DMS 273 (cell line): ENCODE measurements around the gene OBP2B.
"Not testable (repeated sequence)": the region's sequence is repeated elsewhere in the genome, so short reads cannot be mapped to it uniquely, and the experiment has no call there.

Experiments
- DNase-seq: peaks from one replicate; lab custom pipeline; 2025; ENCODE audit not compliant: unreplicated experiment; lab: John Stamatoyannopoulos, UW

Gene OBP2B

DNA sequence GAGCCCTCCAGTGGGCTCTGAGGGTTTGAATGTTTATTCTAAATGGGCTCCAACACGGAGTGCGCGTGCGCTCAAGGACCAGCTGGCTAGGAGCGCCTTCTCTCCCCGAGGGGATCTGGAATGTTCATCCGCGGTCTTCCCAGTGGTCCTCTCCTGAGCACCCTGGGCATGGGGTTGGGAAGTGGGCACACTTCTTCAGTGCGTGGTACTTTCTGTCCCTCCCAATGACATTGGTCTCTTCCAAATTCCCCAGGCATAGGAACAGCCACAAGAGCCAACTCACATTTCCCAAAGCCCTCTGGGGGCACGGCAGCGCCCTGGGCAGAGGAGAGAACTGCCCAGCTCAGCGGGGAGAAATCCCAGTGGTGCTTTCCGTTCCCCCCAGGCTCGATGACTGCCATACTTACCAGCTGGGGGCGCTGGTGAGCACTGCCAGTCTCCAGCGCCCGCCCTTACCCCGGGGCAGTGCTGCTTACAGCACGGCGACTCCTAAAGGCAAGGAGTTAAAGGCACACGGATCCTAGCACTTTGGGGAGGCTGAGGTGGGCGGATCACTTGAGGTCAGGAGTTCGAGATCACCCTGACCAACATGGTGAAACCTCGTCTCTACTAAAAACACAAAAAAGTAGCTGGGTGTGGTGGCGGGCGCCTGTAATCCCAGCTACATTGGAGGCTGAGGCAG lies 29.9 kb upstream of the OBP2B start:
- DNase-seq = peak; percentile 23

DNA sequence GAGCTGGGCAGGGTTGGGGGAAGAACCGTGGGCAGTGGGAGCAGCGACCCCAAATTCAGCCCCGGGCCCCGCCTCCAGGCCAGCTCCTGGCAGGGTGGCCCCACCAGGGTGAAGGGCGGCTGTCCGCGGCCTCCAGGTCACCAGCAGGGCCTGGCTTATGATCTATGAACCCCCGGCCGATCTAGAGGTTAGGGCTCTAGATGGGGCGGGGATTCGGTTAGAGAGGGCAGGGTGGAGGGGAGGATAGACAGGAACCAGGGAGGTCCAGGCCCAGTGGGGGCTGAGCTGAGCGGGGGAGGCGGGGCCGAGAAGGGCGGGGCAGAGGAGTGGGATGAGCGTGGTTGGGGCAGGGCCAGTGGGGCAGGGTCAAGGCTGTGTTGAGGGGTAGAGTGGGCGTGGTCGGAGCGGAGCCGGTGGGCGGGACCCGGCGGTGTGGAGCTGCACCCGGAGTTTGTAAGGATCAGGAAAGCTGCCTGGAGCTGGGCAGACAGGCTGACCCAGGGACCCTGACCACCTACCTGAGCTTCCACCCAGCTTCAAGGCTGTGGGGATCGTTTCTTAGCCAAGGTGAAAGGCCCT lies 29.3 kb upstream of the OBP2B start:
- no peak for DNase-seq

DNA sequence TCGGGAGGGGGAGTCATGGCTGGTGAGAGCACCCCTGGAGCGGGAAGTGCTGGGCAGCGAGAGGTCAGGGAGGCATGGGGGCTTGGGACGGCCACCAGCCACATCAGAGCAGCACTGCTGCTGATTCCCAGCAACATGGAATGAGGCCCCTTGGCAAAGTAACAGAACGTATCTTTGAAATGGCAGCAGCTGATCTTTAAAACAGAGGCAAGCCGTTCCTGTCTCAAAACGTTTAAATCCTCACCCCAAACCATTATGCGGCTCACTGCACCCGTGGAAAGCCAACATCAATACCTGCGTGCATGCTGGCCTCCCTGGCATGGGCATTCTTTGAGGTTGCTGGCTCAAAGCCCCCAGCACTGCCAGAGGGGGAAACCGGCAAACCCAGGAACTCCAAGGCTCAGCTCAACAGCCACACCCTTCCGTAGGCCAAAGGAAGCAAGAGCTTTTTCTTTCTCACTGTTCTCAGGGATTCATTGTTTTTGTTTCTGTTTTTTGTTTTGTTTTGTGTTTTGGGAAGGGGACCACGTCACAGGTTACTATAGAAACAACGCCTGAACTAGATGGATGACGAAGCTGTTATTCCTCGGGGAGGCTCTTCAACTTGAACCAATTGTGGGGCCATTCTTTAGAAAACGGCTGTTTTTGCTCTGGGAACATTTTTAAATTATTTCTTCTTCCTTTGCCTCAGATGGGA lies 28.1 kb upstream of the OBP2B start:
- DNase-seq = no peak

DNA sequence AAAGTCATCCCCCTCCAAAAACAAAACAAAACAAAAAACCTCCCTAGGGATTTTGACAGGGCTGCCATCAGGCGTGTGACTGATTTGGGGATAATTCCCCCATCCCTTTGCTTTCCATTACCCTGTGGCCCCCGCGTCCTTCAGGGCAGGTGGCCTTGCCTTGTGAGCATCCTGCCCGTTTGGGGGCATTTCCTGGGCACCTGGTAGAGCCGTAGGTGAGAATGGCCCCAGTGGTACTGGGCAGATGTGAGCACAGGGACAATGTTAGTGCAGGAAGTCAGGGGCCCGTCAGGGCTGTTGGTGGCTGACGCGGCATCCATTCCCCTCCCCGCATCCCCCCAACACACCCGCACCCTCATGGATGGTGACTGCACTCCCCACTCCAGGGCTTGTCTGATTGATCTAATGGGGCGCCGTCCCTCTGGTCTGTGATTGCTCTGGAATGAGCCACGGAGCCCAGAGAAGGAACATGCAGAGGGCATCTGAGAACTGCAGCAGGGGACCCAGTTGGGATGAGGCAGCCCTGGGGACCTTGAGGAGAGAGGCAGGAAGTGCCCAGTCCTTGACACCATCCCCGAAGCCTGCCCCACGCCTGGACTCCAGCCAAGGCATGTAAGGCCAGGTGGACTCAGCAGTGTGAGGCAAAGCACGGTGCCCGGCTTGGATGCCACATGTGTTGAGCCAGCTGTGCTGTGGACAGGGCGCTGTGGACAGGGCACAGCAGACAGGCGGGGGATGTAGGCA lies 27.4 kb upstream of the OBP2B start:
- not testable (repeated sequence) for DNase-seq

DNA sequence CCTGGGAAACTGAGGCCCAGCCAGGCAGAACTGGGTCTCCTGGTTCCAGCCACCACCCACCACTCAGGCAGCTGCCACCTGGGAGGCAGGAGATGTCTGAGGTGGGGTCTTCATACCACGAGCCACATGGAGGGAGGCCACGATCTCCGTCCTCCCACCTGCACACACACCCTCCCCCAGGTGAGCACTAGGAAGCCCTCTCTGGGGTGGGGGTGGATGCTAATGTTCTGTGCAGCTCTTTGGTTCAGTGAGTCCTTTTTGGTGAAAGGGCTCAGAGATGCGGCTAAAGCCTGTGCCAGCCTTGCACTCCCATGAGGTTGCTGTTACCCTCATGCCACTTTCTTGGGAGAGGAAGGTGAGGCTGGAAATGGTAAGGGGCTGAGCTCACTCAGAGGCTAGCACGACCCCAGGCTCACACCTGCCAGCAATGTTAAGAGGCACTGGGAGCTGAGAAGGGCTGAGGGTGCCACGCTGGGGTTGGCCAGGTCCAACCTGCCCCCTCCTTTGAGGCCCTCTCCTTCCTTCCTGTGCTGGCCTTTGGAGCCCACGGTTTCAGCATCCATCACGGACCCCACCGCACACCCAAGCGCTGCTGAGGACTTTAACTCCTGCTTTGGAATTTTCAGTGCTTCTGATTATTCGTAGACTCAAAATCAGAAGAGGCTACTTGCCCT lies 26.6 kb upstream of the OBP2B start:
- no peak for DNase-seq

DNA sequence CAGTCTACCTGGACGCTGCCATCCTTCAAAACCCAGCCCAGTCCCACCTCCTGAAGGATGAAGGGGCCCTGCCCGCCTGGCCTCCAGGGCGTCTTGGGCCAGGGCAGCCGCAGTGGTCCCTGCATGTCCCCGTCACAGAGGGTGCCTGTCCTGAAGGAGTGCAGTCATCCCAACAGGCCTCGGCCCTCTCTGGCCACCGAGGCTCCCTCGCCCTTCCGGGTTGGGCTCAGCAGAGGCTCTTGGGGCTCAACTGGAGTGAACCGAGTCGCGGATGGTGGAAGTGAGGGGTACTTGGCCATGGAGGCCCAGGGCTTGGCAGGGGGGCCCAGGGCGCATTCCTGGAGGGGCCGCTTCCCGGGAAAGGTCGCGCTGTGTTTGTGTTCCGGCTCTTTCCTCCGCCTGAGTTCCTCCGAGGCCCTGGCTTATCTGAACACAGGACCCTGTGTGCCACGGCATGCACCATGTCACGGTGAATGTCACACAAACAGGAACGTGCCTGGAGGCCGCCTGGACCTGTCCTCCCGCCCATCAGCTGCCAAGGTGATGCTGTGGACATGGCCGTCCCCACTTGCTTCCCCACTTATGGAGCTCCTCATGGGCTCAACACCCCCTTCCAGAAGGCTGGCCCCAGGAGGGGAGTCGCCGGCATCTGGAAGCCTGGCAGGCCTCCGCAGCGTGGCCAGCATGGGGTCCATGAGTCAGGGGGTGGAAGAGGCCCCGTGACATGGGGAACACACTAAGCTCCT lies 25.7 kb upstream of the OBP2B start:
- no peak for DNase-seq

DNA sequence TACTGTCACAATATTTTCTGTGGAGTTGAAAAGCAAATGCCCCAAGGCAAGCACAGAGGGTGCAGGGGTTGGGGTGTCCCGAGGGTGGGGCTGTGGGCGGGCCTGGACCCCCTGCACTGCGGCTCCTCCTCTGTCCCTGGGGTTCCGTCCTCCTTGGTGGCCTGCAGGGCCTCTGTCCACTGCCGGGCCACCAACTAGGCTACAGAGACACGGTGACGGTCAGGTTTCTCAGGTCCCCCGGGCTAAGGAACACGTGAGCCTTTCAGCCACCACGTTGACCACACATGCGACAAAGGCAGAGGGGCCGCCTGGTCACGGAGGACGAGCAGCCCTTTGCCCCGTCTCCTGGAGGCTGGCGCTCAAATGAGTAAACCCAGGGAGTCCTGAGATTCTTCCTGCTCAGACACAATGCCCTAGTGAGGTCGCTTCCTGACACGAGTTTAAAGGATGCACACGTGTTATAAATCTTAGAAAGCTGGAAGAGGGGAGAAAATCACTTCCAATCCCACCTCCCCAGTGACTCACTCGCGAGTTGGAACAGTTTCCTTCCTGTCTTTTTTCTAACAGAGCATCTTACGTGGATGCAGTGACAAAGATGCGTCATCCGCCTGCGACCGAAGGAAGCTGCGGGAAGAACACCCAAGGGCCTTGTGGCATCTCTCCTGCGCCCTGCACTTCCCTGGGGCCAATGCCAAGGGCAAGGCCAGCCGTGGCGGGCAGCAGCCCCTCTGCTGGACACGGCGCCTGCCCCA lies 24.8 kb upstream of the OBP2B start:
- no peak for DNase-seq

DNA sequence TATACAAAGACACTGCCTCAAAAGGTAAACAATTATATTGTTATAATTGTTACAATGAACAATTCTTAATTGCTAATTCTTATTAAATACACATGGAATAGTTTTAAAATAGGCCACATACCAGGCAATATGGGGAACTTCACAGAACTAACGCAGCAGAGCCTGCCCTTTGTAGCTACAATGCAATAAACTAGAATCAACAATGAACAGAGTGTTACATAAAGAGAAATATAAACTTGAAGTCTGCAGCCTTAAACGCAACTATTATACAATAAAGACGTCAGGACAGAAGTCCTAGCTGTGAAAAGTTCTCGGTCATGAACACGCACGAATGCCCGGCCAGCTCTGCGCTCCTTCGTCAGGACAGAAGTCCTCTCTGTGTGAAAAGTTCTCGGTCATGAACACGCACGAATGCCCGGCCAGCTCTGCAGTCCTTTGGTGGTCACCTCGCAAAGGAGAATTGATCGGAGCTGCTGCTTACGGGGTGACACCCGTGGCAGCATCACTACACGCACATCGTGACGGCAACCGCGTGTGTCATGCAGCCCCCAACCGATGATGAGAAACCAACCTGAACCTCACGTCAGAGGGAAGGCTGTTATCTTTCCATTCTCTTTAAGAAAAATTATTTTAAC lies 23.0 kb upstream of the OBP2B start:
- DNase-seq = not testable (repeated sequence)

DNA sequence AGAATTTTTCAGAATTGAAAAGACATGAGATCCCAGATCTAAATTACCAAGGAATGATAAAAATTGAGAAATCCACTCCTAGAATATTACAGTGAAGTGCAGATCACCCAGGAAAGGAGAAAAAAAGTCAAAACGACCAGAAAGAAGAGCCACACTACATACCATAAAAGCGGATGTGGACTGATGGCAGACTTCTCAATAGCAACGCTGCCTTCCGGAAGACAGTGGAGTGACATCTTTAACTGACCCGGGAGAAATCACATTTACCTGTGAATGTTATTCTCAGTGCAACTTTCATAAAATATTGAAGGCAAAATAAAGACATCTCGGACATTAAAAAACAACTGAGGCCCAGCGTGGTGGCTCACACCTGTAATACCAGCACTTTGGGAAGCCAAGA lies 21.5 kb upstream of the OBP2B start:
- DNase-seq = not testable (repeated sequence)

DNA sequence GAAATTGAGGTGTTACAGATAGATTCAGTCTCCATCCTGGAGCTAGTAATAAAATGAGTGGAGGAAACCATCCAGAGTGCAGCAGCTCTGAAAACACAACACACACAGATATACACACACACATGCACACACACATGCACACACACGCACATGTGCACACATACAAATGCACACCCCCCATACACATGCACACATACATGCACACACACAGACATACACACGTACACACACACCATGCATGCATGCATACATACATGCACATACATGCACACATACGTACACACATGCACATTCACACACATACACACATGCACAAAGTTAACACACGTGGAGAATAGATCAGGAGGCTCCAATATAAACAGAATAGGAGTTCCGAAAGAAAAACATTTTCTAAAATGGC lies 21.0 kb upstream of the OBP2B start:
- no peak for DNase-seq

DNA sequence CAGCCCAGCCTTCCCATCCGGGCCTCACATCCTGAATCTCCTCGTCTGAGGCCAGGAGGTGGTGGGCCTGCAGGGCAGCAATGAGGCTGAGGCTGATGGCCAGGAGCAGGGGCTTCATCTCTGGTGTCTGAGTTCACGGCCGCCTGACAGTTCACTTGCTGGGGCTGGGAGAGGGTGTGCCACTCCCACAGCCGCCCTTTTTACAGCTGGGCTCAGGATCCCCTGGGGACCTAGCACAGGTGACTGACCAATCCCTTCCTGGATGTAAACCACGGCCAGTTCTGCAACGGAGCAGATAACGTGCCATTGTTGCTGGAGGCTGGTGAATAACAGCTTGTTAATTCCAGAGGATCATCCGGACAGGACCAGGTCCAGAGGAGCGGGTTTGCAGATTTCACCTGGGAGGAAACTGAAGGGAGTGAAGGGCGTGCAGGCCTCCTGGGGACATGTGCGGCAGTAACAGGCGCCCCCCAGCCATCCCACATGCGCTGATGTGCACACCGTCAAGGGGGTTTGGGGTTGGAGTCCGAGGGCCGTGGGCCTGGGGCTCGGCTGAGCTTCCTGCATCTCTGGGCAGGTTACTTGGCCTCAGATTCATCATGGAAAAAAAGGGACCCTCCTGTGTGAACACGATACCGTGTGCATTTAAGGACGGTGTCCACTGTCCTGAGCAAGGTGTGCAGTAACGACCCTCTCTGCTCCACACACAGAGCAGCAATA lies 19.6 kb upstream of the OBP2B start:
- not testable (repeated sequence) for DNase-seq

DNA sequence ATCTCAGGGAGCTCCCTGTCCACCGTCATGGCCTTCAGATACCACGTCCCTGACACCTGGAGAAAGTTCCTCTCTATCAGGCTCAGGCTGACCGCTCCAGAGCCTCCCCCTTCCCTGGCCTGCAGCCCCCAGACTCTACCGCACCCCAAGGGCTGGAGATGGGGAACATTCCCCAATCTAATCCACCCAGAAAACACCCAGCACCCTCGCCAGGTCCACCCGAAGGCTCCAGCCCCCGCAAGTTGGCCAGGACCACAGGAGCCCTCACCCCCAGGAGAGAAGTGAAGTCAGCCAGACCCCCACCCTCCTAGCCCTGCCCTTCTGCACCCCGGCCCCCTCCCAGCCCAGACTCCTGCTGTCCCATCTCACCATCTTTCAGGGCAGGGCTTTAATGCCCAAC lies 18.9 kb upstream of the OBP2B start:
- DNase-seq = not testable (repeated sequence)

DNA sequence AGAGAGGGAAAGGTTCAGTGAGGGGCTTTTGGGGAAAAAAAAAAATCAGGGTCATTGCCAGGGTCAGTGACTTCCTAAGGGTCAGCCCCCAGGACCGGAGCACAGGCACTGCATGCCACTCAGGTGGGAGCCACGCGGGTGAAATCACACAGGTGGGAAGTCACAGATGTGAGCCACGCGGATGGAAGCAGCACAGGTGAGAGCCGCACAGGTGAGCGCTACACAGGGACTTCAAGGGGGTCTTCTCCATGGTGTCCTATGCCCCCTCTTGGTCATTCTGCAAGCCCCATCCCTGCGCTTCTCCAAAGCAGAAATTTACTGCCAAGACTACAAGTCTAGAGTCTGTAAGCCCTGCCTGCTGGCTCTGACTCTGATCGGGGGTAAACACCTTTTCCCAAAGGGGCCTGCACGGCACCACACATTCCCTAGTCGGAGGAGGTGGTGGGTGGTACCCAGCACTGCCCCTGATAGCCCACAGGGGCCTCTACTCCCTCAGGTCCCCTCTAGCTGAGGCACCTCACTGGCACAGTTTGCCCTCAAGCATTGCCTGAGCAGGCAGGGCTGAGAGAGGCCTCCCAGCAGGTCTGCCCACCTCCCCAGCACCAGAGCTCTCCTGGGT lies 18.3 kb upstream of the OBP2B start:
- DNase-seq = no peak

DNA sequence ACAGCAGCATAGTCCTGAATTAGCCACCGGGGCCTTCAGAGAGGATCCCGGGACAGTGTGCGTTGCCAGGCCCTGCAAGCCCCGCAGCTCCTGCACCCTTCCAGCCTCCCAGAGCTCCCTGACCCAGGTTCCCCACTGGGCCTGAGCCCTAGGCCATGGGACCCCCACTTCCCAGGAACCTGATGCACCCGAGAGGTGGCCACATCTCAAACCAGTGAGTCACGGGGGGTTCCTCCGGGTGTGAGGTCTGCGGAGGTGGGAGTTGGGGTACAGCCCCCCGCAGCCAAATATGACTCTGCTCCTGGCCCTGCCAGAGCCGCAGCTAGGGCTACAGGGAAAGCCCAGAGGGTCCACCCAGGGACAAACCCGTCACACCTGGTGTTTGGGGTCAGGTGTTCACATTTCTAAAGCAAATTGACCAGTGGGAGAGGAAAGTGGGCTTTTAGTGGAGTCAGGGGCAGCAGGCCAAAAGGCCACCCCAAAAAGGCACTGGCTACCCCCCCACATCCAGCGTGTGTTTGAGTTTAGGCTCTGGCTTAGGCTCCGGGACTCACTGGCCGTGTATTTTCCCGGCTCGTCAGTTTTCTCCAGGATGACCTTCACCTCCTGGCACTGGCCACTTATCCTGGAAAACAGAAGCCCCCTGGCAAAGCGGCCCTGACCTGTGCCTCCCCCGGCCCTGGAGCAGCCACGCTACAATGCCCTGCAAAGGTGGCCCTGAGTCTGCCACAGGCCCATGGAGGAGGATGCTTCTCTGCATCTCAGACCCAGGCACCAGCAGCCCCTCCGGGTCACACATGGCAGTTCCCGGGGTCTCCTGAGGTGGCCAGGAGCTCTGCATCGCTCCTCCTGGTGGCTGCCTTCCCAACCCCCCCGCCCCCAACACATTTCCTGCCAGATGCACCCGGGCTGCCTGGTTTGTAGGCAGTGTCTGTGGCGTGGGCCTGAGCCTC lies 17.4 kb upstream of the OBP2B start:
- DNase-seq = no peak

DNA sequence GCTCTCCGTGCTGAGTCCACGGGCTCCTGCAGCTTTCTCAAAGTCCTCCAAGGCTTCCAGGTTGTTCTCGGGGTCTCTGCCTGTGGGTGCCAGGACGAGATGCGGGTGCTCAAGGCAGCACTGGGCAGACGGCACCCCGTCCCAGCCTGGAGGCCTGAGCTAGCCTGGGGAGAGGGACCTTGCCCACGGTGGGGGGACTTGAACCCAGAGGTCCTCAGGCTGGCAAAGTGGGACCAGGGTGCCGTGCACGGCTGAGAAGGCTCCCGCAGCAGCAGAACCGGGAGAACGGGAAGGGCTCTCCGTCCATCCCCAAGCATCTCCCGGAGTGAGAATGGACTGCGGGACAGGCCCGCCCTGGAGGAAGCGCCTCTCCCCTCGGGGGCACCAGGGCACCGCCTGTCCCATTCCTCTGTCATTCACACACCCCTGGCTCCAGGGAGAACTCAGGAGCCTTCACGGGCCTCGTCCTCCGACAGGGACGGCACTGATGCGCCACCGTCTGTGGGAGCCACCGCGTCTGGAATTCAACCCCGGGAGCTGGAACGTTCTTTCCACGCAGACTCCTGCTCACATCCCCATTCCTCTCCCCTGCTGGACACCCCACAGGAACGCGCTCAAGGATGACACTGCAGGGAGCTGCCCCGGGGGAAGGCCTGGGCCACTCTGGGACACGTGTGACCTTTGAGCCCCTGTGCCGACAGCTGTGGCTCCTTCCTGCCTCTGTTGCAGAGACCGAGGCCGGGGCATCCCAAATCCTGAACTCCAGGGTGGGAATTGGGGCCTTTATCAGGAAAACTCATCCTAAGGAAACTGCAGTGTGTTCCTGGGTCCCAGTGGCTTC lies 16.3 kb upstream of the OBP2B start:
- no peak for DNase-seq

DNA sequence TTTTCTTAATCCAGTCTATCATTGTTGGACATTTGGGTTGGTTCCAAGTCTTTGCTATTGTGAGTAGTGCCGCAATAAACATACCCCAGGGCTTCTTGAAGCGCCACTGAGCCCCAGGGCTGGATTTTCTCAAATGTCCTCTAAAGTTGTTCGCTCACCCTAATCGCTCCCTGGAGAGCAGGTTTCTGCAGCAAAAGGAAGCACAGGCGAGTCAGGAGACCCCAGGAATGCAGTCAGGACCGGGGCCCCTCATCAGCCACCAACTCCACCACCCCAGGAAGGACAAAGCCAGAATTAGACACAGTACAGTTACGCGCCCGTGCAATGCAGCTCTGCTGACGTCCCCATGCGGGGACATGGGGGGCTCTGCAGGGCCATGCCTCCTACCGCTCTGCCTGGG lies 15.7 kb upstream of the OBP2B start:
- DNase-seq = no peak
